Liver (tissue), 3 donors: Measurements from ENCODE around the gene ERH.
A peak's percentile ranks its signal among the peaks of the same experiment; 100 is the strongest.

Experiments
- EGR1 ChIP-seq, 2 donors: IDR thresholded peaks; 2 replicates each; pipeline ENCODE4 v1.6.1; 2016 to 2018; ENCODE audit warnings: antibody characterized with exemption in 2 of 2, low read depth in 2 of 2
- GABPA ChIP-seq, 2 donors: IDR thresholded peaks in 1 of 2; conservative IDR thresholded peaks in 1 of 2; 2 replicates each; pipeline ENCODE4 v1.6.1; 2016; ENCODE audit warnings: antibody characterized with exemption in 2 of 2, mild to moderate bottlenecking in 1 of 2, moderate library complexity in 1 of 2
- HNF4G ChIP-seq: IDR thresholded peaks from 2 replicates; pipeline ENCODE4 v1.6.1; 2016; ENCODE audit warnings: antibody characterized with exemption
- JUND ChIP-seq, 2 donors: IDR thresholded peaks; 2 replicates each; pipeline ENCODE4 v1.6.1; 2016; ENCODE audit warnings: antibody characterized with exemption in 2 of 2
- YY1 ChIP-seq: IDR thresholded peaks from 2 replicates; pipeline ENCODE4 v1.6.1; 2016; ENCODE audit warnings: antibody characterized with exemption, mild to moderate bottlenecking
- TF ChIP-seq, protein P1 (sequence below): fragments of 150-350 bp; IDR thresholded peaks from 2 replicates; pipeline ENCODE4 v1.5.1; 2017; ENCODE audit warnings: improper control_type of control experiment, low read depth, low read length; ENCODE audit not compliant: missing input control
- TF ChIP-seq, protein P2 (sequence below): IDR thresholded peaks from 2 replicates; pipeline ENCODE4 v1.6.1; 2016; ENCODE audit warnings: antibody characterized with exemption, mild to moderate bottlenecking
- TF ChIP-seq, protein P3 (sequence below): IDR thresholded peaks from 2 replicates; pipeline ENCODE4 v1.6.1; 2016; ENCODE audit warnings: antibody characterized with exemption
- donor health status: healthy.
- donor health status: healthy.

DNA sequence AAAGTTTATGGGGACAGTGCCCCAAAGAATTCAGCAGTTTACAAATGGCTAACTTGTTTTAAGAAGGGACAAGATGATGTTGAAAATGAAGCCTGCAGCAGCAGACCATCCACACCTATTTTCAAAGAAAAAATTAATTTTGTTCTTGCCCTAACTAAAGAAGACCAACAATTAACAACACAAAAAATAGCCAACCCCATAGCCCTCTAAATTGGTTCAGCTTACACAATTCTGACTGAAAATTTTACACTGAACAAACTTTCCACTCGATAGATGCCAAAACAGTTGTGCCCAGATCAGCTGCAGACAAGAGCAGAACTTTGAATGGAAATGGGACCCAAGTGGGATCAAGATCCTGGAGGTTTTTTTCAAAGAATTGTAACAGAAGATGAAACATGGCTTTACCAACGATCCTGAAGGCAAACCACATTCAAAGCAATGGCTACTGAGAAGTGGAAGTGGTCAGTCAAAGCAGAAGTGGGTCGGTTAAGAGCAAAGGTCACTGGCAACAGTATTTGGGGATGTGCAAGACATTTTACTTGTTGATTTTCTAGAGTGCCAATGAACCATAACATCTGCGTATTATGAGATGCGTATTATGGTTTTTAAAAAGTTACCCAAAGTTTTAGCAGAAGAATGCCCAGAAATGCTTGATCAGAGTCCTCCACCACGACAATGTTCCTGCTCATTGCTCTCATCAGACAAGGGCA lies 30.3 kb upstream of the ERH start:
- TF ChIP-seq, protein P1, sequence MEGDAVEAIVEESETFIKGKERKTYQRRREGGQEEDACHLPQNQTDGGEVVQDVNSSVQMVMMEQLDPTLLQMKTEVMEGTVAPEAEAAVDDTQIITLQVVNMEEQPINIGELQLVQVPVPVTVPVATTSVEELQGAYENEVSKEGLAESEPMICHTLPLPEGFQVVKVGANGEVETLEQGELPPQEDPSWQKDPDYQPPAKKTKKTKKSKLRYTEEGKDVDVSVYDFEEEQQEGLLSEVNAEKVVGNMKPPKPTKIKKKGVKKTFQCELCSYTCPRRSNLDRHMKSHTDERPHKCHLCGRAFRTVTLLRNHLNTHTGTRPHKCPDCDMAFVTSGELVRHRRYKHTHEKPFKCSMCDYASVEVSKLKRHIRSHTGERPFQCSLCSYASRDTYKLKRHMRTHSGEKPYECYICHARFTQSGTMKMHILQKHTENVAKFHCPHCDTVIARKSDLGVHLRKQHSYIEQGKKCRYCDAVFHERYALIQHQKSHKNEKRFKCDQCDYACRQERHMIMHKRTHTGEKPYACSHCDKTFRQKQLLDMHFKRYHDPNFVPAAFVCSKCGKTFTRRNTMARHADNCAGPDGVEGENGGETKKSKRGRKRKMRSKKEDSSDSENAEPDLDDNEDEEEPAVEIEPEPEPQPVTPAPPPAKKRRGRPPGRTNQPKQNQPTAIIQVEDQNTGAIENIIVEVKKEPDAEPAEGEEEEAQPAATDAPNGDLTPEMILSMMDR = no peak
- TF ChIP-seq YY1 = peak; percentile 39
- TF ChIP-seq GABPA (IDR thresholded peaks at IDR 0.05 in 1 of 2, conservative IDR thresholded peaks at IDR 0.05 in 1 of 2) = no peak
- TF ChIP-seq, protein P2, sequence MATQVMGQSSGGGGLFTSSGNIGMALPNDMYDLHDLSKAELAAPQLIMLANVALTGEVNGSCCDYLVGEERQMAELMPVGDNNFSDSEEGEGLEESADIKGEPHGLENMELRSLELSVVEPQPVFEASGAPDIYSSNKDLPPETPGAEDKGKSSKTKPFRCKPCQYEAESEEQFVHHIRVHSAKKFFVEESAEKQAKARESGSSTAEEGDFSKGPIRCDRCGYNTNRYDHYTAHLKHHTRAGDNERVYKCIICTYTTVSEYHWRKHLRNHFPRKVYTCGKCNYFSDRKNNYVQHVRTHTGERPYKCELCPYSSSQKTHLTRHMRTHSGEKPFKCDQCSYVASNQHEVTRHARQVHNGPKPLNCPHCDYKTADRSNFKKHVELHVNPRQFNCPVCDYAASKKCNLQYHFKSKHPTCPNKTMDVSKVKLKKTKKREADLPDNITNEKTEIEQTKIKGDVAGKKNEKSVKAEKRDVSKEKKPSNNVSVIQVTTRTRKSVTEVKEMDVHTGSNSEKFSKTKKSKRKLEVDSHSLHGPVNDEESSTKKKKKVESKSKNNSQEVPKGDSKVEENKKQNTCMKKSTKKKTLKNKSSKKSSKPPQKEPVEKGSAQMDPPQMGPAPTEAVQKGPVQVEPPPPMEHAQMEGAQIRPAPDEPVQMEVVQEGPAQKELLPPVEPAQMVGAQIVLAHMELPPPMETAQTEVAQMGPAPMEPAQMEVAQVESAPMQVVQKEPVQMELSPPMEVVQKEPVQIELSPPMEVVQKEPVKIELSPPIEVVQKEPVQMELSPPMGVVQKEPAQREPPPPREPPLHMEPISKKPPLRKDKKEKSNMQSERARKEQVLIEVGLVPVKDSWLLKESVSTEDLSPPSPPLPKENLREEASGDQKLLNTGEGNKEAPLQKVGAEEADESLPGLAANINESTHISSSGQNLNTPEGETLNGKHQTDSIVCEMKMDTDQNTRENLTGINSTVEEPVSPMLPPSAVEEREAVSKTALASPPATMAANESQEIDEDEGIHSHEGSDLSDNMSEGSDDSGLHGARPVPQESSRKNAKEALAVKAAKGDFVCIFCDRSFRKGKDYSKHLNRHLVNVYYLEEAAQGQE = no peak
- no peak for TF ChIP-seq EGR1 (IDR thresholded peaks at IDR 0.05; ENCODE audit: low read depth in 2 of 2)
- TF ChIP-seq HNF4G = no peak
- no peak for TF ChIP-seq JUND (IDR thresholded peaks at IDR 0.05)
- TF ChIP-seq, protein P3, sequence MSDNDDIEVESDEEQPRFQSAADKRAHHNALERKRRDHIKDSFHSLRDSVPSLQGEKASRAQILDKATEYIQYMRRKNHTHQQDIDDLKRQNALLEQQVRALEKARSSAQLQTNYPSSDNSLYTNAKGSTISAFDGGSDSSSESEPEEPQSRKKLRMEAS = no peak
